GM21447 (cell line): ENCODE data around the gene HSPA1L.
A peak's percentile ranks its signal among the peaks of the same experiment; 100 is the strongest.
"Not testable (repeated sequence)": the region's sequence is repeated elsewhere in the genome, so short reads cannot be mapped to it uniquely, and the experiment has no call there.

Experiments
- ATAC-seq: cut with Tn5 transposase; IDR thresholded peaks from one replicate; pipeline ENCODE4 v1.9.1; 2021; ENCODE audit not compliant: unreplicated experiment

HSPA1L gene

GRCh38 chr6:31817133-31817928 is 2.2 kb upstream of the HSPA1L start:
- ATAC-seq: not testable (repeated sequence)

GRCh38 chr6:31814677-31815024 is 432 bp downstream of the HSPA1L start:
- ATAC-seq: peak; percentile 38

GRCh38 chr6:31813465-31813849 is 1.6 kb downstream of the HSPA1L start:
- no peak for ATAC-seq

GRCh38 chr6:31811645-31812044 is 3.4 kb downstream of the HSPA1L start:
- no peak for ATAC-seq

- not testable (repeated sequence) for ATAC-seq
Measured at GRCh38 chr6:31808599-31808998, 6.5 kb downstream of the HSPA1L start.

- peak; percentile 82 for ATAC-seq
Measured at GRCh38 chr6:31806470-31807272, 8.4 kb downstream of the HSPA1L start, which contains the start of gene LSM2. LSM2 (minus strand) TSS chr6:31806966; CDS start chr6:31806757, 209 bp downstream.

- no peak for ATAC-seq
Measured at GRCh38 chr6:31805939-31806469, 9.1 kb downstream of the HSPA1L start.

GRCh38 chr6:31801031-31801927 is 13.8 kb downstream of the HSPA1L start:
- ATAC-seq: not testable (repeated sequence)

GRCh38 chr6:31799781-31800180 is 15.3 kb downstream of the HSPA1L start:
- ATAC-seq: no peak

- ATAC-seq: no peak
Measured at GRCh38 chr6:31797588-31797987, 17.5 kb downstream of the HSPA1L start.

- no peak for ATAC-seq
Measured at GRCh38 chr6:31796993-31797385, 18.1 kb downstream of the HSPA1L start.

GRCh38 chr6:31795616-31796298 is 19.3 kb downstream of the HSPA1L start, which contains the start of gene VARS1:
VARS1 (minus strand) TSS chr6:31795752; CDS start chr6:31795217, 535 bp downstream.
- peak; percentile 75 for ATAC-seq

GRCh38 chr6:31794866-31795615 is 20.0 kb downstream of the HSPA1L start:
- ATAC-seq: peak; percentile 24

- ATAC-seq: no peak
Measured at GRCh38 chr6:31794294-31794865, 20.7 kb downstream of the HSPA1L start.

- not testable (repeated sequence) for ATAC-seq
Measured at GRCh38 chr6:31793927-31794245, 21.2 kb downstream of the HSPA1L start.

GRCh38 chr6:31792761-31793171 is 22.3 kb downstream of the HSPA1L start:
- no peak for ATAC-seq

GRCh38 chr6:31792090-31792374 is 23.1 kb downstream of the HSPA1L start:
- no peak for ATAC-seq

- ATAC-seq: no peak
Measured at GRCh38 chr6:31791324-31792089, 23.6 kb downstream of the HSPA1L start.

GRCh38 chr6:31785475-31785874 is 29.6 kb downstream of the HSPA1L start:
- ATAC-seq: no peak
